HG03457 (cell line): ENCODE data around the gene RIPK4.
"Not testable (repeated sequence)": the region's sequence is repeated elsewhere in the genome, so short reads cannot be mapped to it uniquely, and the experiment has no call there.

Source experiments
- ATAC-seq: cut with Tn5 transposase; IDR thresholded peaks from one replicate; pipeline ENCODE4 v1.9.1; 2021; ENCODE audit warnings: moderate number of reproducible peaks; ENCODE audit not compliant: unreplicated experiment

Gene RIPK4

DNA sequence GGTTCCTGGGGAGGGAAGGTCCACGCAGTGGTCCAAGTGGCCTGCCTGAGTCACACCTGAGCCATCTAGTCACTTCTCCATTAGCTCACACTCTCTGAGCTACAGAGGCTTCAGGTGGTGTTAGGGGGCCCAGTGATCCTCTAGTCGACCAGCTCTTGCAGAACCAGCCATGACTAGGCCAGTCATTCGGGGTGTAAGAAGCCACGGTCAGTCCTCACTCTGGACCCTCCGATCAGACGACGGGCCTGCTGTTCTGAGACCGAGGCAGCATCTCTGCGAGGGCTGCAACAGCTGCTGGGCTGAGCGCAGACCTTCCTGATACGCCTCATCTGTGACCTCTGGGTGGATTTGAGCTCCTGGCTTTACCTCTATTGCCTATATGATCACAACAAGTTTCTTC, 68.8 kb downstream of the RIPK4 start:
- ATAC-seq: no peak

DNA sequence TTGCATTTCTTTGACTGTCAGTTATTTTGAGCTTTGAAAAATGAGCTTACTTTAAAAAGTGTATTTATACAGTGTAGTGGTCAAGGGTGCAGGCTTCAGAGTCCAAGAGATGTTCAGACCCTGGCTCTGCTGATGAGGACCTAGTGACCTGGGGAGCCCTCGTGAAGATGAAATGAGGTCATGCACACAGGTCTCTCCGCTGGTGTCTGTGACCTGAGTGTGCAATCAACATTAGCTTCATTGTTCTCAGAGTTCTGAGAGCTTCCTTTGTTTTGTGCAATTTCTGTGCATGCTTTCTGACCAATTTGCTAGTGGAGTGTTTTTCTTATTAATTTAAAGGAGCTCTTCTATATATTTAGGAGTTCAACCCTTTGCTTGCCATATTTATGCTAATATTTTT, 71.3 kb downstream of the RIPK4 start:
- ATAC-seq: no peak

DNA sequence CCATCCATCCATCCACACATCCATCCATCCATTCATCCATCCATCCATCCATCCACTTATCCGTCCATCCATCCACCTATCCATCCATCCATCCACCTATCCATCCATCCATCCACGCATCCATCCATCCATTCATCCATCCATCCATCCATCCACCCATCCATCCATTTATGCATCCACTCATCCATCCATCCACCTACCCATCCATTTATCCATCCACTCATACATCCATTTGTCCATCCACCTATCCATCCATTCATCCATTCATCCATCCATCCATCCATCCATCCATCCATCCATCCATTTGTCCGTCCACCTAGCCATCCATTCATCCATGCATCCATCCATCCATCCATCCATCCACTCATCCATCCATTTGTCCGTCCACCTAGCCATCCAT, 72.8 kb downstream of the RIPK4 start:
- not testable (repeated sequence) for ATAC-seq

DNA sequence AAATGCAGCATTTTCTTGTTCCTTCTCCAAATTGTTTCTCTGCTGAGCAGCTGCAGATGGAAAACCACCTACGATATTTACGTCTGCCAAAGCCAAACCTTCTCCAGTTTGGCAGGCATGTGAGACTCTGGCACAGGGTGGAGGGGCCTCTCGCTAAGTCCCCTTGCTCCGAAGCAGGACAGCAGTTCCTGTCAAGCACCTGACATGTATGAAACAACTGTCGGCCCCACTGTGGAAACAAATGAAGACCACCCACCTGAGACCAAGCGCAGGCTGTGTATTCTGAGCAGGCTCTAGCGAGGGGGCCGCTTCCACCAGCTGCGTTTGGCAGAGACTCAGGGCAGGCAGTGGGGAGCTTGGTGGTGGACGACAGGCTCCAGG, 74.7 kb downstream of the RIPK4 start:
- no peak for ATAC-seq

DNA sequence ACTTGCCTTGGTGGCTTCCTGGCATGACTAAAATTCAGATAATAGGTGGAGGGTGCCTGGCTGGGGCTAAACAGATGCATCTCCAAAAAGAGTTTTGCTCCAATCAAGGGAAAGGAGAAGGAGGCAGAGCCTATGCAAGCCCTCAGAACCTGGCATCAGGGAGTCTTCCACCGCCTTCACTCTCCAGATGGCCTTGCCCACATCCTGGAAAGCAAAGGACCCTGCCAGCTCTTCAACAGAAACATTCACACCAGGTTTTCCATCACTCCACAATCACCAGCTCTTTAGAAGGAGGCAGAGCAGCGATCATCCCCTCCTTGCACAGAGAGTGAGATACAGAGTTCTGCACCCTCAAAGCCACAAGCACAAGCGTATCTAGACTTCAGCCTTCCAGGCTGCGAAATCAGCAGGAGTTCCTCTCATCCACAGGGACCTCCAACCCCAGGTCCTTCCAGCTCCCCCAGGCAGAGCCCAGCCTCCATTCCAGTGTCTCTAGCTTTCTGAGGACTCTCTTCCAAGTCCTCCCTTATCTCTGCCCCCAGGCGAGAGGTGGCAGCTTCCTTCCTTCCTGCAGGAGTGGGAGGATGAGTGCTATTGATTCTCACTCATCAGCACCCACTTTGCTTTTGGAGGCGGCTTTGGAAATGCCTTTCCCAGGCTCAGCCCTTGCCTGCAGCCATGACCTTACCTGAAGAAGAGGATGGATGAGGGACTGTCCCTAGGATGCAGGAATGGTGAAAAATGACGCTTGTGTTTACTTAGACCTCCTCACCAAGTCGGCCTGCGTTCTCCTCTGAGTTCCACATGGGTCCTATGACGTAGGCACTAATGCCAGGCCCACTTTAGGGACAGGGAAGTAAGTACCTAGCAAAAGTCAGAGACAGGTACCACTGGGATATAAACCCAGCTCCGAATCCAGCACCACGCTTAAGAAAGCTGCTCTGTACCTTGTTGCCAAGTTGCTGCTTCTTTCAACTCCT, 75.4 kb downstream of the RIPK4 start:
- no peak for ATAC-seq
